ENCODE measurements around the gene TCF7L2. TPM values are rescaled to one million over a fixed set of nuclear protein-coding genes. Genes with fewer than 3 reads are reported as not detected.

Gene TCF7L2
- total and polyA plus RNA-seq, 2 donors = 1.4 to 11.1 TPM

GRCh38 chr10:113078282-113078907 is 128.3 kb downstream of the TCF7L2 start:
- Histone ChIP-seq H3K9me3 (ENCODE audit: control insufficient read depth in 2 of 2, insufficient read depth in 1 of 2, low read length in 1 of 2) (no peaks in the 10 kb centered on the region), H3K27me3 (ENCODE audit: control insufficient read depth in 2 of 2, insufficient read depth in 1 of 2, low read length in 1 of 2) (no peaks in the 10 kb centered on the region), H3K4me3 (ENCODE audit: low read length in 2 of 2) (no peak overlapping the region), H3K36me3 (ENCODE audit: control insufficient read depth in 2 of 2, insufficient read depth in 2 of 2, low read length in 1 of 2) (no peaks in the 10 kb centered on the region), H3K27ac (ENCODE audit: low read depth in 1 of 2, low read length in 1 of 2) (no peak overlapping the region), H3K4me1 (ENCODE audit: control insufficient read depth in 2 of 2, insufficient read depth in 2 of 2, low read length in 2 of 2) (no peaks in the 10 kb centered on the region)
- DNase-seq (ENCODE audit: low read depth in 6 of 9, low spot score in 9 of 9) = no peak
- WGBS = 97% methylated on average over 4 of the region's 4 CpGs

- no peaks in the 10 kb centered on the region for H3K4me1 ChIP-seq (ENCODE audit: control insufficient read depth in 2 of 2, insufficient read depth in 2 of 2, low read length in 2 of 2)
- H3K4me3 ChIP-seq (ENCODE audit: low read length in 2 of 2) = no peak overlapping the region
- H3K9me3 ChIP-seq (ENCODE audit: control insufficient read depth in 2 of 2, insufficient read depth in 1 of 2, low read length in 1 of 2) = no peaks in the 10 kb centered on the region
- peaks cover 0 to 2% of the 10 kb centered on the region in 2 donors for H3K36me3 ChIP-seq (ENCODE audit: control insufficient read depth in 2 of 2, insufficient read depth in 2 of 2, low read length in 1 of 2)
- no peaks in the 10 kb centered on the region for H3K27me3 ChIP-seq (ENCODE audit: control insufficient read depth in 2 of 2, insufficient read depth in 1 of 2, low read length in 1 of 2)
- no peak for DNase-seq (ENCODE audit: low read depth in 6 of 9, low spot score in 9 of 9)
- WGBS = 96% methylated on average over 8 of the region's 8 CpGs
- no peak overlapping the region for H3K27ac ChIP-seq (ENCODE audit: low read depth in 1 of 2, low read length in 1 of 2)
These were observed 130.2 kb downstream of the TCF7L2 start for GRCh38 chr10:113080061-113080924.

GRCh38 chr10:113080925-113081229 is 130.8 kb downstream of the TCF7L2 start:
- H3K4me3 ChIP-seq (ENCODE audit: low read length in 2 of 2) = no peak overlapping the region
- no peaks in the 10 kb centered on the region for H3K27me3 ChIP-seq (ENCODE audit: control insufficient read depth in 2 of 2, insufficient read depth in 1 of 2, low read length in 1 of 2)
- H3K4me1 ChIP-seq (ENCODE audit: control insufficient read depth in 2 of 2, insufficient read depth in 2 of 2, low read length in 2 of 2) = no peaks in the 10 kb centered on the region
- no peak for DNase-seq (ENCODE audit: low read depth in 6 of 9, low spot score in 9 of 9)
- WGBS = 97% methylated on average over 2 of the region's 2 CpGs
- no peak overlapping the region for H3K27ac ChIP-seq (ENCODE audit: low read depth in 1 of 2, low read length in 1 of 2)
- no peaks in the 10 kb centered on the region for H3K9me3 ChIP-seq (ENCODE audit: control insufficient read depth in 2 of 2, insufficient read depth in 1 of 2, low read length in 1 of 2)
- H3K36me3 ChIP-seq (ENCODE audit: control insufficient read depth in 2 of 2, insufficient read depth in 2 of 2, low read length in 1 of 2) = peaks cover 0 to 2% of the 10 kb centered on the region in 2 donors

- H3K27ac ChIP-seq (ENCODE audit: low read depth in 1 of 2, low read length in 1 of 2) = no peak overlapping the region
- H3K9me3 ChIP-seq (ENCODE audit: control insufficient read depth in 2 of 2, insufficient read depth in 1 of 2, low read length in 1 of 2) = no peaks in the 10 kb centered on the region
- no peak overlapping the region for H3K4me3 ChIP-seq (ENCODE audit: low read length in 2 of 2)
- no peaks in the 10 kb centered on the region for H3K4me1 ChIP-seq (ENCODE audit: control insufficient read depth in 2 of 2, insufficient read depth in 2 of 2, low read length in 2 of 2)
- peaks cover 0 to 2% of the 10 kb centered on the region in 2 donors for H3K36me3 ChIP-seq (ENCODE audit: control insufficient read depth in 2 of 2, insufficient read depth in 2 of 2, low read length in 1 of 2)
- H3K27me3 ChIP-seq (ENCODE audit: control insufficient read depth in 2 of 2, insufficient read depth in 1 of 2, low read length in 1 of 2) = no peaks in the 10 kb centered on the region
- no peak for DNase-seq (ENCODE audit: low read depth in 6 of 9, low spot score in 9 of 9)
- over 99% methylated on average over 4 of the region's 4 CpGs for WGBS
These were observed 134.0 kb downstream of the TCF7L2 start for GRCh38 chr10:113084031-113084430.

- Histone ChIP-seq H3K36me3 (ENCODE audit: control insufficient read depth in 2 of 2, insufficient read depth in 2 of 2, low read length in 1 of 2) (peaks cover 0 to 2% of the 10 kb centered on the region in 2 donors), H3K4me1 (ENCODE audit: control insufficient read depth in 2 of 2, insufficient read depth in 2 of 2, low read length in 2 of 2) (no peaks in the 10 kb centered on the region), H3K27me3 (ENCODE audit: control insufficient read depth in 2 of 2, insufficient read depth in 1 of 2, low read length in 1 of 2) (no peaks in the 10 kb centered on the region), H3K9me3 (ENCODE audit: control insufficient read depth in 2 of 2, insufficient read depth in 1 of 2, low read length in 1 of 2) (no peaks in the 10 kb centered on the region), H3K27ac (ENCODE audit: low read depth in 1 of 2, low read length in 1 of 2) (no peak overlapping the region), H3K4me3 (ENCODE audit: low read length in 2 of 2) (no peak overlapping the region)
- DNase-seq (ENCODE audit: low read depth in 6 of 9, low spot score in 9 of 9) = no peak
- WGBS = 99% methylated on average over 4 of the region's 4 CpGs
These were observed 135.7 kb downstream of the TCF7L2 start for GRCh38 chr10:113085776-113086175.

- no peak overlapping the region for H3K27ac ChIP-seq (ENCODE audit: low read depth in 1 of 2, low read length in 1 of 2)
- H3K9me3 ChIP-seq (ENCODE audit: control insufficient read depth in 2 of 2, insufficient read depth in 1 of 2, low read length in 1 of 2) = no peaks in the 10 kb centered on the region
- no peak overlapping the region for H3K4me3 ChIP-seq (ENCODE audit: low read length in 2 of 2)
- H3K36me3 ChIP-seq (ENCODE audit: control insufficient read depth in 2 of 2, insufficient read depth in 2 of 2, low read length in 1 of 2) = peaks cover 0 to 2% of the 10 kb centered on the region in 2 donors
- no peaks in the 10 kb centered on the region for H3K27me3 ChIP-seq (ENCODE audit: control insufficient read depth in 2 of 2, insufficient read depth in 1 of 2, low read length in 1 of 2)
- DNase-seq (ENCODE audit: low read depth in 6 of 9, low spot score in 9 of 9) = no peak
- no peaks in the 10 kb centered on the region for H3K4me1 ChIP-seq (ENCODE audit: control insufficient read depth in 2 of 2, insufficient read depth in 2 of 2, low read length in 2 of 2)
These were observed 136.2 kb downstream of the TCF7L2 start for GRCh38 chr10:113086282-113086681.

GRCh38 chr10:113087165-113088029 is 137.3 kb downstream of the TCF7L2 start:
- H3K4me1 ChIP-seq (ENCODE audit: control insufficient read depth in 2 of 2, insufficient read depth in 2 of 2, low read length in 2 of 2) = no peaks in the 10 kb centered on the region
- peaks cover 0 to 2% of the 10 kb centered on the region in 2 donors for H3K36me3 ChIP-seq (ENCODE audit: control insufficient read depth in 2 of 2, insufficient read depth in 2 of 2, low read length in 1 of 2)
- no peak for DNase-seq (ENCODE audit: low read depth in 6 of 9, low spot score in 9 of 9)
- WGBS = 95% methylated on average over 9 of the region's 9 CpGs
- H3K27ac ChIP-seq (ENCODE audit: low read depth in 1 of 2, low read length in 1 of 2) = no peak overlapping the region
- H3K27me3 ChIP-seq (ENCODE audit: control insufficient read depth in 2 of 2, insufficient read depth in 1 of 2, low read length in 1 of 2) = no peaks in the 10 kb centered on the region
- H3K9me3 ChIP-seq (ENCODE audit: control insufficient read depth in 2 of 2, insufficient read depth in 1 of 2, low read length in 1 of 2) = no peaks in the 10 kb centered on the region
- H3K4me3 ChIP-seq (ENCODE audit: low read length in 2 of 2) = no peak overlapping the region

GRCh38 chr10:113088194-113088593 is 138.1 kb downstream of the TCF7L2 start:
- DNase-seq (ENCODE audit: low read depth in 6 of 9, low spot score in 9 of 9) = no peak
- H3K27me3 ChIP-seq (ENCODE audit: control insufficient read depth in 2 of 2, insufficient read depth in 1 of 2, low read length in 1 of 2) = no peaks in the 10 kb centered on the region
- no peaks in the 10 kb centered on the region for H3K4me1 ChIP-seq (ENCODE audit: control insufficient read depth in 2 of 2, insufficient read depth in 2 of 2, low read length in 2 of 2)
- 98% methylated on average over 2 of the region's 2 CpGs for WGBS
- no peaks in the 10 kb centered on the region for H3K9me3 ChIP-seq (ENCODE audit: control insufficient read depth in 2 of 2, insufficient read depth in 1 of 2, low read length in 1 of 2)
- H3K27ac ChIP-seq (ENCODE audit: low read depth in 1 of 2, low read length in 1 of 2) = no peak overlapping the region
- H3K4me3 ChIP-seq (ENCODE audit: low read length in 2 of 2) = no peak overlapping the region
- H3K36me3 ChIP-seq (ENCODE audit: control insufficient read depth in 2 of 2, insufficient read depth in 2 of 2, low read length in 1 of 2) = peaks cover 0 to 2% of the 10 kb centered on the region in 2 donors

GRCh38 chr10:113089551-113089950 is 139.5 kb downstream of the TCF7L2 start:
- H3K27me3 ChIP-seq (ENCODE audit: control insufficient read depth in 2 of 2, insufficient read depth in 1 of 2, low read length in 1 of 2) = no peaks in the 10 kb centered on the region
- no peaks in the 10 kb centered on the region for H3K9me3 ChIP-seq (ENCODE audit: control insufficient read depth in 2 of 2, insufficient read depth in 1 of 2, low read length in 1 of 2)
- no peaks in the 10 kb centered on the region for H3K4me1 ChIP-seq (ENCODE audit: control insufficient read depth in 2 of 2, insufficient read depth in 2 of 2, low read length in 2 of 2)
- no peak for DNase-seq (ENCODE audit: low read depth in 6 of 9, low spot score in 9 of 9)
- 93% methylated on average over 9 of the region's 9 CpGs for WGBS
- H3K36me3 ChIP-seq (ENCODE audit: control insufficient read depth in 2 of 2, insufficient read depth in 2 of 2, low read length in 1 of 2) = no peaks in the 10 kb centered on the region
- no peak overlapping the region for H3K4me3 ChIP-seq (ENCODE audit: low read length in 2 of 2)
- H3K27ac ChIP-seq (ENCODE audit: low read depth in 1 of 2, low read length in 1 of 2) = no peak overlapping the region
